ACHN (cell line): ENCODE data around the gene GPR146.

Source experiments
- DNase-seq: peaks from one replicate; pipeline ENCODE4 v3.0.0-alpha.2; 2015
- in situ Hi-C: cut with HindIII; loops from 2 replicates; pipeline ENCODE4 v1.10.0; 2017; ENCODE audit warnings: low sequenced_read_pairs, low pct_ligation_motif_present, low pct_unique_long_range_greater_than_20kb

GPR146 gene

GRCh38 chr7:1083729-1084657 is 39.6 kb downstream of the GPR146 start:
- in situ Hi-C loops = no loop called here
- no peak for DNase-seq

GRCh38 chr7:1085266-1085665 is 40.9 kb downstream of the GPR146 start:
- no peak for DNase-seq
- in situ Hi-C loops = no loop called here

GRCh38 chr7:1085910-1086421 is 41.6 kb downstream of the GPR146 start:
- in situ Hi-C loops = no loop called here
- DNase-seq = no peak

- in situ Hi-C loops = no loop called here
These were observed 42.5 kb downstream of the GPR146 start for GRCh38 chr7:1086588-1087464.

GRCh38 chr7:1087465-1087814 is 43.1 kb downstream of the GPR146 start:
- DNase-seq = no peak
- in situ Hi-C loops = no loop called here

More at GRCh38 chr7:1086588-1087464, 42.5 kb downstream of the GPR146 start:
- DNase-seq = peak; percentile 77

GRCh38 chr7:1087952-1088920 is 43.9 kb downstream of the GPR146 start, which contains the start of gene GPER1:
GPER1 (plus strand) TSS chr7:1088113; CDS start chr7:1091729, 3,616 bp downstream.
- DNase-seq = no peak
- in situ Hi-C loops = no loop called here

GRCh38 chr7:1090236-1090635 is 45.9 kb downstream of the GPR146 start:
- in situ Hi-C loops = no loop called here
- DNase-seq = no peak

GRCh38 chr7:1090686-1091643 is 46.6 kb downstream of the GPR146 start:
- DNase-seq = no peak
- in situ Hi-C loops = no loop called here

- in situ Hi-C loops = no loop called here
- DNase-seq = no peak
These were observed 47.3 kb downstream of the GPR146 start for GRCh38 chr7:1091644-1092027.

GRCh38 chr7:1092161-1092632 is 47.9 kb downstream of the GPR146 start:
- DNase-seq = no peak
- in situ Hi-C loops = no loop called here

- DNase-seq = no peak
These were observed 48.6 kb downstream of the GPR146 start for GRCh38 chr7:1092806-1093501.

GRCh38 chr7:1093502-1093843 is 49.1 kb downstream of the GPR146 start:
- in situ Hi-C loops = no loop called here
- DNase-seq = no peak

More at GRCh38 chr7:1092806-1093501, 48.6 kb downstream of the GPR146 start:
- in situ Hi-C loops = no loop called here

- in situ Hi-C loops = no loop called here
- no peak for DNase-seq
These were observed 49.7 kb downstream of the GPR146 start for GRCh38 chr7:1093916-1094508.

GRCh38 chr7:1094870-1095269 is 50.5 kb downstream of the GPR146 start:
- in situ Hi-C loops = no loop called here
- DNase-seq = no peak

GRCh38 chr7:1095621-1096155 is 51.3 kb downstream of the GPR146 start:
- in situ Hi-C loops = no loop called here
- DNase-seq = no peak
